HepG2 (cell line): ENCODE results near the gene DDX17. TPM values are rescaled to one million over a fixed set of nuclear protein-coding genes. Genes with fewer than 3 reads are reported as not detected.

Source experiments
- CBFB ChIP-seq: sonication (generic); formaldehyde crosslinking; IDR thresholded peaks from 2 replicates; pipeline ENCODE4 v1.4.0; 2020; ENCODE audit warnings: missing genetic modification reagents
- GMEB2 ChIP-seq: IDR thresholded peaks from 2 replicates; pipeline ENCODE4 v1.6.1; 2016; ENCODE audit warnings: missing biosample characterization, missing genetic modification reagents, low read depth
- KDM5A ChIP-seq: fragments of 200-600 bp; sonication (generic); IDR thresholded peaks from 2 replicates; pipeline ENCODE4 v1.7.0; 2018; ENCODE audit warnings: antibody characterized with exemption, mild to moderate bottlenecking, low read length, borderline replicate concordance
- MAZ ChIP-seq, 2 experiments: sonication (generic) in 1 of 2; formaldehyde crosslinking in 1 of 2; IDR thresholded peaks; 2 replicates each; pipeline versions ENCODE4 v1.5.0 to v1.6.1; 2012 to 2020; ENCODE audit warnings: low read depth in 2 of 2, mild to moderate bottlenecking in 2 of 2, borderline replicate concordance in 1 of 2, improper control_type of control experiment in 1 of 2, low read length in 1 of 2, missing genetic modification reagents in 1 of 2, moderate library complexity in 1 of 2
- MED1 ChIP-seq: sonication (generic); formaldehyde crosslinking; IDR thresholded peaks from 2 replicates; pipeline ENCODE4 v1.4.0; 2020; ENCODE audit warnings: missing genetic modification reagents
- NFRKB ChIP-seq: fragments of 450-650 bp; IDR thresholded peaks from 2 replicates; pipeline ENCODE4 v1.6.1; 2017
- PRPF4 ChIP-seq: fragments of 200-400 bp; formaldehyde crosslinking; IDR thresholded peaks from 2 replicates; pipeline ENCODE4 v1.6.1; 2016; ENCODE audit warnings: low read length, low read depth; ENCODE audit not compliant: poor library complexity, severe bottlenecking
- SOX6 ChIP-seq, 2 experiments: fragments of 450-650 bp in 1 of 2; sonication (generic) in 1 of 2; formaldehyde crosslinking in 1 of 2; IDR thresholded peaks; 2 replicates each; pipeline versions ENCODE4 v1.4.0 to v1.6.1; 2017 to 2020; ENCODE audit warnings: antibody characterized with exemption in 1 of 2, mild to moderate bottlenecking in 1 of 2, missing genetic modification reagents in 1 of 2
- SUZ12 ChIP-seq: fragments of 150-350 bp; IDR thresholded peaks from 2 replicates; pipeline ENCODE4 v1.6.1; 2014; ENCODE audit warnings: low read depth, low read length
- TBL1XR1 ChIP-seq: fragments of 150-350 bp; IDR thresholded peaks from 2 replicates; pipeline ENCODE4 v1.6.1; 2014; ENCODE audit warnings: borderline replicate concordance, low read length; ENCODE audit not compliant: partially characterized antibody
- TOE1 ChIP-seq: sonication (generic); formaldehyde crosslinking; IDR thresholded peaks from 2 replicates; pipeline ENCODE4 v1.4.0; 2020; ENCODE audit warnings: mild to moderate bottlenecking, missing genetic modification reagents
- TP53 ChIP-seq: sonication (generic); formaldehyde crosslinking; conservative IDR thresholded peaks from 2 replicates; pipeline ENCODE4 v1.4.0; 2020; ENCODE audit warnings: missing genetic modification reagents
- YY1 ChIP-seq: IDR thresholded peaks from 2 replicates; pipeline ENCODE4 v1.6.1; 2011; ENCODE audit warnings: low read length, low read depth, moderate library complexity, mild to moderate bottlenecking; ENCODE audit not compliant: insufficient read depth, insufficient replicate concordance
- ZNF350 ChIP-seq: sonication (generic); formaldehyde crosslinking; IDR thresholded peaks from 2 replicates; pipeline ENCODE4 v1.4.0; 2020; ENCODE audit warnings: mild to moderate bottlenecking, low read depth, missing genetic modification reagents, borderline replicate concordance
- ZNF441 ChIP-seq: sonication (generic); formaldehyde crosslinking; IDR thresholded peaks from 2 replicates; pipeline ENCODE4 v1.7.0; 2021; ENCODE audit warnings: missing genetic modification reagents, borderline replicate concordance
- ZNF501 ChIP-seq: sonication (generic); formaldehyde crosslinking; IDR thresholded peaks from 2 replicates; pipeline ENCODE4 v1.5.1; 2020; ENCODE audit warnings: mild to moderate bottlenecking, moderate library complexity, missing genetic modification reagents
- ZNF512 ChIP-seq: sonication (generic); formaldehyde crosslinking; IDR thresholded peaks from 2 replicates; pipeline ENCODE4 v1.4.0; 2020; ENCODE audit warnings: mild to moderate bottlenecking, missing genetic modification reagents
- ZNF687 ChIP-seq: sonication (generic); formaldehyde crosslinking; IDR thresholded peaks from 2 replicates; pipeline ENCODE4 v1.5.1; 2020; ENCODE audit warnings: mild to moderate bottlenecking, missing genetic modification reagents, moderate library complexity
- ZNF772 ChIP-seq: sonication (generic); formaldehyde crosslinking; IDR thresholded peaks from 2 replicates; pipeline ENCODE4 v1.5.0; 2020; ENCODE audit warnings: mild to moderate bottlenecking, missing genetic modification reagents
- ZSCAN29 ChIP-seq: sonication (generic); formaldehyde crosslinking; conservative IDR thresholded peaks from 2 replicates; pipeline ENCODE4 v1.4.0; 2020; ENCODE audit warnings: mild to moderate bottlenecking, missing genetic modification reagents
- polyA plus RNA-seq, 8 experiments: library from polyadenylated mRNA; depleted of rRNA in 3 of 8; stranded (reverse) in 7 of 8; unstranded in 1 of 8; fragments of >200 nt; fragmentation: Illumina TruSeq in 4 of 8; extraction: Trizol in 4 of 8; gene quantifications; 2 replicates each; pipeline versions ENCODE4 v1.2.1 to v1.2.3, GENCODE V29; 2011 to 2016; ENCODE audit warnings: low read depth in 4 of 8, missing spikeins in 1 of 8, mixed read lengths in 1 of 8; ENCODE audit not compliant: insufficient read depth in 1 of 8
- total RNA-seq, 5 experiments: library from RNA; depleted of rRNA; stranded (reverse); fragments of >200 nt; fragmentation: Illumina TruSeq; extraction: Trizol; gene quantifications; 2 replicates each; pipeline ENCODE4 v1.2.3, GENCODE V29; 2016; ENCODE audit warnings: low read depth in 1 of 5

The DDX17 gene
- total and polyA plus RNA-seq, 2 of the 13 experiments (the other 11 are each of a cell fraction or from before 2014, with no cell fraction given) = 238 to 344 TPM

GRCh38 chr22:38506118-38506962 is at the start of gene DDX17 (continued):
- TF ChIP-seq TP53 = 0 out of 2 replicates have a peak, but pooled peaks have one; percentile 30
- TF ChIP-seq PRPF4 = peak; percentile 44
- no peak for TF ChIP-seq SUZ12
- no peak for TF ChIP-seq ZNF512 (CRISPR knock-in tag)
- peak; percentile 54; the same call in 1 of the 2 replicates for TF ChIP-seq KDM5A
- peak; percentile 64; the same call in 1 of the 2 replicates for TF ChIP-seq MED1
- peak; percentile 96 for TF ChIP-seq YY1
- peak; percentile 88 for TF ChIP-seq NFRKB
- TF ChIP-seq ZSCAN29 (CRISPR knock-in tag) = no peak
- 0 out of 2 replicates have a peak, but pooled peaks have one; percentile 7 for TF ChIP-seq ZNF772 (CRISPR knock-in tag)
- TF ChIP-seq CBFB = 0 out of 2 replicates have a peak, but pooled peaks have one; percentile 49
- 0 out of 2 replicates have a peak, but pooled peaks have one; percentile 15 for TF ChIP-seq ZNF350
- 0 out of 2 replicates have a peak, but pooled peaks have one; percentile 59 for TF ChIP-seq TOE1 (CRISPR knock-in tag)
- TF ChIP-seq GMEB2 = peak; percentile 60
- peak; percentile 25 for TF ChIP-seq TBL1XR1
- TF ChIP-seq ZNF687 (CRISPR knock-in tag) = peak; percentile 70
- TF ChIP-seq SOX6 (IDR thresholded peaks at IDR 0.05) = no peak
- peak; percentile 41 for TF ChIP-seq SOX6 (CRISPR knock-in tag; IDR thresholded peaks at IDR 0.05)
- TF ChIP-seq ZNF441 (CRISPR knock-in tag) = 0 out of 2 replicates have a peak, but pooled peaks have one; percentile 26
- TF ChIP-seq ZNF501 (CRISPR knock-in tag) = peak; percentile 48; the same call in 1 of the 2 replicates
- TF ChIP-seq MAZ (IDR thresholded peaks at IDR 0.05; ENCODE audit: borderline replicate concordance, low read depth, low read length) = no peak
- TF ChIP-seq MAZ (CRISPR knock-in tag; IDR thresholded peaks at IDR 0.05; ENCODE audit: low read depth) = peak; percentile 3; the same call in 1 of the 2 replicates
